Transverse colon (tissue), 4 donors: ENCODE results near the gene GRIN3B. TPM values are rescaled to one million over a fixed set of nuclear protein-coding genes. Genes with fewer than 3 reads are reported as not detected.

Experiments used
- DNase-seq: peaks from one replicate; pipeline ENCODE4 v3.0.0-alpha.2; 2019
- H3K27ac ChIP-seq, 4 donors: fragments of 200-600 bp; sonication (generic); 2 replicates each; pipeline ENCODE4 v1.5.1; 2016 to 2018; ENCODE audit warnings: inconsistent platforms in 4 of 4
- H3K27me3 ChIP-seq: fragments of 200-600 bp; sonication (generic); 2 replicates; pipeline ENCODE4 v1.5.1; 2017; ENCODE audit warnings: inconsistent platforms
- H3K36me3 ChIP-seq, 4 donors: fragments of 200-600 bp; sonication (generic); 2 replicates each; pipeline ENCODE4 v1.5.1; 2017 to 2019; ENCODE audit warnings: inconsistent platforms in 4 of 4
- H3K4me1 ChIP-seq, 4 donors: fragments of 200-600 bp; sonication (generic); 2 replicates each; pipeline ENCODE4 v1.5.1; 2017 to 2020; ENCODE audit warnings: inconsistent platforms in 4 of 4
- H3K4me3 ChIP-seq, 4 donors: fragments of 200-600 bp; sonication (generic); 1 replicate in 1 of 4; 2 replicates in 3 of 4; pipeline versions ENCODE4 v1.5.1 to v1.6.1; 2017 to 2019; ENCODE audit warnings: inconsistent platforms in 4 of 4
- H3K9me3 ChIP-seq, 2 donors: fragments of 200-600 bp; sonication (generic); 2 replicates each; pipeline ENCODE4 v1.5.1; 2017 to 2019; ENCODE audit warnings: inconsistent platforms in 2 of 2
- CTCF ChIP-seq, 5 experiments: fragments of 200-600 bp in 3 of 5; fragments of 450-650 bp in 2 of 5; sonication (generic) in 3 of 5; IDR thresholded peaks; 1 replicate in 2 of 5; 2 replicates in 3 of 5; pipeline ENCODE4 v1.5.1; 2016 to 2017; ENCODE audit warnings: antibody characterized with exemption in 5 of 5, inconsistent platforms in 3 of 5, mild to moderate bottlenecking in 2 of 5, moderate library complexity in 1 of 5
- EP300 ChIP-seq: sonication (generic); formaldehyde crosslinking; IDR thresholded peaks from one replicate; pipeline ENCODE4 v1.6.1; 2017; ENCODE audit warnings: antibody characterized with exemption, low read depth
- POLR2A ChIP-seq: fragments of 450-650 bp; IDR thresholded peaks from one replicate; pipeline ENCODE4 v1.6.1; 2016; ENCODE audit warnings: antibody characterized with exemption, mild to moderate bottlenecking, moderate library complexity
- POLR2AphosphoS5 ChIP-seq, 3 donors: sonication (generic); formaldehyde crosslinking; IDR thresholded peaks; one replicate each; pipeline ENCODE4 v1.6.1; 2016; ENCODE audit warnings: antibody characterized with exemption in 3 of 3
- WGBS, 2 donors: methylation state at CpG; one replicate each; pipeline ENCODE4 v1.1.5; 2018; ENCODE audit warnings: low coverage in 1 of 2; 5-methylcytosine and 5-hydroxymethylcytosine counted together
- in situ Hi-C, 4 donors: fragments of 200-750 bp; cut with MboI; loops; one replicate each; pipeline versions ENCODE4 v1.15.0 to v1.15.1; 2017; ENCODE audit warnings: low sequenced_read_pairs in 3 of 4, low pct_ligation_motif_present in 1 of 4, low pct_unique_long_range_greater_than_20kb in 1 of 4
- intact Hi-C: fragments of 100-400 bp; cut with DNase I; formaldehyde crosslinking; loops from one replicate; pipeline ENCODE4 v1.15.1; 2023; ENCODE audit warnings: low total_unique reads
- total RNA-seq, 4 donors: library from RNA; depleted of rRNA; stranded (reverse); fragments of >200 nt; gene quantifications; one replicate each; pipeline ENCODE4 v1.1.0, GENCODE V29; 2016

Gene GRIN3B
- total RNA-seq, 4 donors from 2014 or later: 1.6 TPM; not detected in 3

GRCh38 chr19:966485-967088 lies 33.6 kb upstream of the GRIN3B start:
- H3K4me3 ChIP-seq: no peak overlapping the region
- peaks cover 0 to 35% (median 18%) of the 10 kb centered on the region in 4 donors for H3K36me3 ChIP-seq
- intact Hi-C loops: no loop called here
- H3K27me3 ChIP-seq: no peaks in the 10 kb centered on the region
- 87 to 100% methylated on average over 1 to 17 of the region's 17 CpGs for WGBS, 2 donors
- TF ChIP-seq CTCF (IDR thresholded peaks at IDR 0.05) (no peak), POLR2A (no peak), POLR2AphosphoS5 (IDR thresholded peaks at IDR 0.05) (no peak)
- no peak overlapping the region for H3K27ac ChIP-seq
- peaks cover 8% of the 10 kb centered on the region in 2 donors for H3K9me3 ChIP-seq
- no peak for DNase-seq
- H3K4me1 ChIP-seq: peaks cover 0 to 6% (median 3%) of the 10 kb centered on the region in 4 donors
- in situ Hi-C loops: no loop called here

- peaks cover 0 to 40% (median 19%) of the 10 kb centered on the region in 4 donors for H3K36me3 ChIP-seq
- H3K27ac ChIP-seq: no peak overlapping the region
- WGBS, 2 donors: 94% methylated on average over 14 of the region's 14 CpGs; no CpG with 5 or more reads in 1 of the 2 donors
- intact Hi-C loops: loop anchor here (10.0 kb wide), 1 partner anchor 206 kb away; no protein-coding TSS in a partner anchor
- DNase-seq: no peak
- H3K9me3 ChIP-seq: peaks cover 8% of the 10 kb centered on the region in 2 donors
- H3K4me3 ChIP-seq: no peak overlapping the region
- in situ Hi-C loops: no loop called here
- no peaks in the 10 kb centered on the region for H3K27me3 ChIP-seq
- TF ChIP-seq POLR2AphosphoS5 (IDR thresholded peaks at IDR 0.05) (no peak), POLR2A (no peak), CTCF (IDR thresholded peaks at IDR 0.05) (peak; percentile 29 to 45 (median 43))
- H3K4me1 ChIP-seq: no peaks in the 10 kb centered on the region
These were observed 29.5 kb upstream of the GRIN3B start for GRCh38 chr19:970695-971094.

- TF ChIP-seq POLR2A (no peak), POLR2AphosphoS5 (IDR thresholded peaks at IDR 0.05) (no peak), EP300 (no peak), CTCF (IDR thresholded peaks at IDR 0.05) (no peak)
- Histone ChIP-seq H3K36me3 (peaks cover 0 to 34% (median 17%) of the 10 kb centered on the region in 4 donors), H3K4me1 (no peaks in the 10 kb centered on the region), H3K27ac (no peak overlapping the region), H3K4me3 (no peak overlapping the region), H3K9me3 (peaks cover 8% of the 10 kb centered on the region in 2 donors), H3K27me3 (no peaks in the 10 kb centered on the region)
- intact Hi-C loops (loop anchor here (10.0 kb wide), 1 partner anchor 207 kb away; no protein-coding TSS in a partner anchor), in situ Hi-C loops (no loop called here)
- DNase-seq: no peak
- 94 to 100% methylated on average over 2 to 24 of the region's 24 CpGs for WGBS, 2 donors
These were observed 28.4 kb upstream of the GRIN3B start for GRCh38 chr19:971795-972194.

- no peak for DNase-seq
- TF ChIP-seq EP300: no peak
- TF ChIP-seq CTCF (IDR thresholded peaks at IDR 0.05): no peak
- no peak for TF ChIP-seq POLR2AphosphoS5 (IDR thresholded peaks at IDR 0.05)
- no peak for TF ChIP-seq POLR2A
- intact Hi-C loops (loop anchor here (10.0 kb wide), 1 partner anchor 207 kb away; no protein-coding TSS in a partner anchor), in situ Hi-C loops (no loop called here)
- Histone ChIP-seq H3K9me3 (peaks cover 8% of the 10 kb centered on the region in 2 donors), H3K27ac (no peak overlapping the region), H3K4me3 (no peak overlapping the region), H3K27me3 (no peaks in the 10 kb centered on the region), H3K36me3 (peaks cover 0 to 29% (median 14%) of the 10 kb centered on the region in 4 donors), H3K4me1 (no peaks in the 10 kb centered on the region)
- 93 to 97% methylated on average over 6 of the region's 6 CpGs for WGBS, 2 donors
These were observed 27.9 kb upstream of the GRIN3B start for GRCh38 chr19:972281-972680.
